Nephron (organoid): ENCODE measurements around the gene POLE.

ENCODE experiments used
- H3K27ac Mint-ChIP-seq, 3 experiments: 2 replicates each; pipeline ENCODE4 v1.8.0; 2020; ENCODE audit warnings: mixed read lengths in 3 of 3, mild to moderate bottlenecking in 2 of 3, moderate library complexity in 1 of 3
- H3K27me3 Mint-ChIP-seq: 2 replicates; pipeline ENCODE4 v1.8.0; 2021; ENCODE audit warnings: low read depth, mild to moderate bottlenecking, moderate library complexity, mixed read lengths
- H3K36me3 Mint-ChIP-seq: 2 replicates; pipeline ENCODE4 v1.8.0; 2020; ENCODE audit warnings: low read depth, mixed read lengths
- H3K4me1 Mint-ChIP-seq: 2 replicates; pipeline ENCODE4 v1.8.0; 2020; ENCODE audit warnings: mixed read lengths
- H3K4me3 Mint-ChIP-seq, 3 experiments: 2 replicates each; pipeline ENCODE4 v1.8.0; 2020; ENCODE audit warnings: mild to moderate bottlenecking in 3 of 3, mixed read lengths in 3 of 3, moderate library complexity in 2 of 3
- H3K9me3 Mint-ChIP-seq: 2 replicates; pipeline ENCODE4 v1.8.0; 2020; ENCODE audit warnings: mixed read lengths
- CTCF ChIP-seq, 3 experiments: fragments of 200-600 bp; sonication (generic); IDR thresholded peaks; one replicate each; pipeline ENCODE4 v1.5.0; 2021; ENCODE audit warnings: antibody characterized with exemption in 3 of 3; ENCODE audit not compliant: unreplicated experiment in 3 of 3

Gene POLE

GRCh38 chr12:132593071-132593470 lies 94.1 kb downstream of the POLE start:
- no peak overlapping the region for H3K4me3 Mint-ChIP-seq
- peaks cover 37% of the 10 kb centered on the region for H3K27me3 Mint-ChIP-seq
- H3K36me3 Mint-ChIP-seq, result no peaks in the 10 kb centered on the region
- H3K9me3 Mint-ChIP-seq, result peaks cover 4% of the 10 kb centered on the region
- no peak overlapping the region for H3K27ac Mint-ChIP-seq
- peaks cover 16% of the 10 kb centered on the region for H3K4me1 Mint-ChIP-seq
- no peak for TF ChIP-seq CTCF (IDR thresholded peaks at IDR 0.05; ENCODE audit: unreplicated experiment in 3 of 3)

DNA sequence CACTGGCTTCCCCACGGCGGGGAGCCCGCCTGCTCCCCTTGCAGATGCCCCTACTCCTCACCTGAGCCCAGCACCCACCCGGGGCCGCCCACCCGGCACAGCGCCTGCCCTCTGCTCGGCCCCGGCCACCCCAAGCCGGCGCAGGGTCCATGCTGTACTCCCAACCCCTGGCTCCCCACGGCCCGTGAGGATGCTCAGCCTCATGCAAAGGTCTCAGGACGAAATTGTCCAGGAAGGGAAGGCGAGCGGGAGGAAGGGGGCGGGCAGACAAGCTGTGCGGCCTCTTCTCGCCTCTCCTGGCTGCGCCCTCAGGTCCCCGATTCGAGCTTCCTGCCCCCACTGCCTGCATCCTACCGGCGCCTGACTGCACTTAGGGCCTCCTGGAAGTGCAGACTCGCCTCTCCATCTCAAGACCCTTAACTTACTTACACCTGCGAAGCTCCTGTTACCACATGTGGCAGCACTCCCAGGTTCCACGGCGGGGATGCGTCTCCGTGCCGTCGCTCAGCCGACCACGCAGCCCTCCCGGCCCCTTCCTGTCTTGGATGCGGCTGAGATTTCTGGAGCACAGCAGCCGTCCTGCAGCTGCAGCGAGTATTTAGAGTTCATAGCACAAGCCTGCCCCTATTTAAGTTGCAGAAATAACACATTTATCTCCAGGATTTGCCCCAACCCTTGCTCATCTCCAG lies 94.7 kb downstream of the POLE start:
- no peak for TF ChIP-seq CTCF (IDR thresholded peaks at IDR 0.05; ENCODE audit: unreplicated experiment in 3 of 3)
- Mint-ChIP-seq H3K4me1 (peaks cover 11% of the 10 kb centered on the region), H3K9me3 (peaks cover 4% of the 10 kb centered on the region), H3K4me3 (no peak overlapping the region), H3K27ac (no peak overlapping the region), H3K36me3 (no peaks in the 10 kb centered on the region), H3K27me3 (peaks cover 33% of the 10 kb centered on the region)

- Mint-ChIP-seq H3K4me3 (no peak overlapping the region), H3K27ac (no peak overlapping the region), H3K36me3 (no peaks in the 10 kb centered on the region), H3K4me1 (peaks cover 7% of the 10 kb centered on the region), H3K9me3 (peaks cover 4% of the 10 kb centered on the region), H3K27me3 (peaks cover 26% of the 10 kb centered on the region)
- no peak for TF ChIP-seq CTCF (IDR thresholded peaks at IDR 0.05; ENCODE audit: unreplicated experiment in 3 of 3)
These were observed 95.8 kb downstream of the POLE start for GRCh38 chr12:132591107-132591935.

DNA sequence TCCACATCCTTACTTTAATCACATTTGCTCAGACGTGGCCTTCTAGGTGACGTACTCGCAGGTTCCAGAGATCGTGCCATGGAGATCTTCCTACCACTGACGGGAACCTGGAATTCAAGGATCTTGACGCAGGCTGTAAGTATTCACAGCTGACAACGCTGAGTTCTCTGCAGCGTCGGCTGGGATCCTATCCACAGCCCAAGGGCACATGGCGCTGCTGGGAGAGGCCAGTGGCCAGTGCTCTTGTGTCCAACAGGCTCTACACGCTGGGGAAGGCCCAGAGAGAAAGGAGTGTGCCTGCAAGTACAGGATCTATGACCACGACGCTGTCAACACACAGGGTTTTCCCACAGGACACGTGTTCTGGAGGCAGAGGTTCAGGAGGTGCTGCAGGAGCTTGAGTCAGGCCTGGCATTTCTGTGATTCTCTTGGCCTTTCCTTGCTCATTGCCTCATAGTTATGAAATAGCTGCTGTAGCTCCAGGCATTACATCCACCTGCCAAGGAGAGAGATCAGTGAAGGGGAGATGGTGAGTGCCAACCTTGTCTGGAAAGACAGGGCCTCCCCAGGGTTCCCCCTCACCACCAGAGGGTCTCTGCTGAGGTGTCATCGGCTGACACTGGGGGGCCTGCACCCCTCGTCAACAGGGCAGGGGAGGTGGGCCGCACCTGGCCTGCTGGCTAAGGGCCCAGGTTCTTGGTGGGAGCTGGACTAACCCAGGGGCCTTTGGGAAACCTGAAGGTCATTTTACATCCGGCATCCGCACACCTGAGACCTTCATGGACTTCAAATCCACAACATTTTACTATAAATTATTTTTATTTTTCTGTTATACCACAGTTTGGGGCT lies 98.1 kb downstream of the POLE start:
- H3K4me3 Mint-ChIP-seq, result no peak overlapping the region
- H3K4me1 Mint-ChIP-seq, result peaks cover 5% of the 10 kb centered on the region
- peaks cover 4% of the 10 kb centered on the region for H3K9me3 Mint-ChIP-seq
- H3K36me3 Mint-ChIP-seq, result no peaks in the 10 kb centered on the region
- no peak for TF ChIP-seq CTCF (IDR thresholded peaks at IDR 0.05; ENCODE audit: unreplicated experiment in 3 of 3)
- peaks cover 32% of the 10 kb centered on the region for H3K27me3 Mint-ChIP-seq
- no peak overlapping the region for H3K27ac Mint-ChIP-seq

GRCh38 chr12:132588319-132588718 lies 98.8 kb downstream of the POLE start:
- Mint-ChIP-seq H3K4me1 (peaks cover 5% of the 10 kb centered on the region), H3K36me3 (peaks cover 3% of the 10 kb centered on the region), H3K27ac (no peak overlapping the region), H3K27me3 (peaks cover 33% of the 10 kb centered on the region), H3K9me3 (peaks cover 4% of the 10 kb centered on the region), H3K4me3 (no peak overlapping the region)
- TF ChIP-seq CTCF (IDR thresholded peaks at IDR 0.05; ENCODE audit: unreplicated experiment in 3 of 3), result no peak
